Renal cortex interstitium (tissue), 11 donors: ENCODE measurements around the gene ITM2C. TPM values are rescaled to one million over a fixed set of nuclear protein-coding genes. Genes with fewer than 3 reads are reported as not detected.
A peak's percentile ranks its signal among the peaks of the same experiment; 100 is the strongest.

ENCODE experiments used
- DNase-seq, 11 donors: peaks; one replicate each; pipeline ENCODE4 v3.0.0-alpha.2; 2013; ENCODE audit warnings: low read depth in 9 of 11, low spot score in 4 of 11; ENCODE audit errors: extremely low read depth in 1 of 11
- polyA plus RNA-seq, 3 donors: library from polyadenylated mRNA; unstranded; fragments of 120-200 nt; gene quantifications; one replicate each; pipeline ENCODE4 v1.2.1, GENCODE V29; 2013; ENCODE audit not compliant: insufficient read length in 3 of 3

ITM2C gene
- polyA plus RNA-seq, 3 donors: 886 to 1,024 (median 891) TPM

DNA sequence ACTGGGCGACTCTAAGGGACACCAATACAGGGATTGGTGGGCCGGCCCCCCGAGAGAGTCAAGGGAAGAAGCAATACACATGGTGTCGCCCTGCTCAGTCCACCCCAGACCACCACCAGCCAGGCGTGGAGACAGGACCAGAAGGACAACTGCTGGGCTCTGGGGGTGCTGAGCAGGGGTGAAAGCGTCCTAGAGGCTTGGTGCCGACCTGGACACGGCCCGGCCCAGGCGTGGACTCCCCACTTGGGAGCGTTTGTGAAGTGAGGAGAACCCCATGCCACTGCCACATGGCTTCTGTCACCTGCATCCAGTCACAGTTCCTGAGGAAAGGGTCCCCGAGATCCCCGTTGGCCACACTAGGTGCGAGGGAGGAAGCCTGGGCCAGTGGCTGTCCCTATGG lies 35.4 kb upstream of the ITM2C start:
- DNase-seq: no peak

GRCh38 chr2:230829959-230830358 lies 34.8 kb upstream of the ITM2C start:
- no peak for DNase-seq

DNA sequence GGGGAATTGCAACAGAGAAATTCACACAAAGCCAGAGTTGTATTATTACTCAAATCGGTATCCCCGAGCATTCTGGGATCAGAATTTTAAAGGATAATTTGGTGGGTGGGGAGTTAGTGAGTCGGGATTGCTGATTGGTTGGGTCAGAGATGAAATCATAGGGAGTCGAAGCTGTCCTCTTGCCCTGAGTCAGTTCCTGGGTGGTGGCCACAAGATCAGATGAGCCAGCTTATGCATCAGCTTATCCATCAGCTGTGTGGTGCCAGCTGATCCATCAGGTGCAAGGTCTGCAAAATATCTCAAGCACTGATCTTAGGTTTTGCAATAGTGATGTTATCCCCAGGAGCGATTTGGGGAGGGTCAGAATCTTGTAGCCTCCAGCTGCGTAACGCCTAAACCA lies 34.3 kb upstream of the ITM2C start:
- no peak for DNase-seq

- DNase-seq: no peak
Measured at GRCh38 chr2:230840301-230840700, 24.4 kb upstream of the ITM2C start.

DNA sequence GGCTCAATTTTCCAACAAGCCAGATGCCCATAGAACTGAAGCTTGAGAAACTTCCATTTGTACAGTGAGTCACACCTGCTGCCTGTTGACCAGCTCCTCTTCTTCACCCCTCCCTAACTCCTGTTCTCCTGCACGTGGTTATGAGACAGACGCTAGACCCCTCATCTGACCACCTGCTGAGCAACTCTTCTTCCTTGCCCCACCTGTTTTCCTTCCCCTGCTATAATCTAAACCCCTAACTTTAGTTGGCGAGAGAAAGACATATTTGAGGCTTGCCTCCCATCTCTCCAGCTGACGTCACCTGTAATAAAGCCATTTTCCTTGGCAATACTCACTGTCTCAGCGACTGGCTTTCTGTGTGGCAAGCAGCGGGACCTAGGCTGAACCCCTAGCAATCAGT lies 22.3 kb upstream of the ITM2C start:
- no peak for DNase-seq

GRCh38 chr2:230843132-230843531 lies 21.6 kb upstream of the ITM2C start:
- no peak for DNase-seq

- no peak for DNase-seq
Measured at GRCh38 chr2:230846360-230846759, 18.4 kb upstream of the ITM2C start.

DNA sequence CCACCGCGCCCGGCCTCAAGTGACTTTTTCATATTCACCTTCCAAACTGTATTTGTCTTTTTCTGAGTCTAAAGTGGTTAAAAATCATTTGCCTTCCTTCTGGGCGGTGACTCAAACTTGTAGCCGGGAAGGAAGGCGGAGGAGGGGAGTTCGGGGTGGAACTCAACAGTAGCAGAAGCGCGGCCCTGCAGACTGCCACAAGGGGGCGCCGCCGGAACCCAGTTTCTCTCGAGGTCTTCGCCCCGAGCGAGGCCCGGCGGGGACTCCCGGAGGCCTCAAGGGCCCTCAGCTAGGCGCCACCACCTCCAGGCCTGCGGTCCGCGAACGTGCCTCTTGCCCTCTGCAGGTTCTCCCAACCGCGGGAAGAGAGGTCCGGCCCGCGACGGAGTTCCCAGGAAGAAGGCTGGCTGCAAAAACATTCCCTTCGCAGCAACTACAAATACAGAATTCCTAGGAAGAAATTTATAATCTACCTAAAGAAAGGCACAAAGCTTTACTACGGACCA lies 16.8 kb upstream of the ITM2C start:
- DNase-seq: peak in 6 of 11 donors; percentile 60 to 83 (median 72)

GRCh38 chr2:230849633-230850357 lies 14.9 kb upstream of the ITM2C start:
- no peak for DNase-seq

DNA sequence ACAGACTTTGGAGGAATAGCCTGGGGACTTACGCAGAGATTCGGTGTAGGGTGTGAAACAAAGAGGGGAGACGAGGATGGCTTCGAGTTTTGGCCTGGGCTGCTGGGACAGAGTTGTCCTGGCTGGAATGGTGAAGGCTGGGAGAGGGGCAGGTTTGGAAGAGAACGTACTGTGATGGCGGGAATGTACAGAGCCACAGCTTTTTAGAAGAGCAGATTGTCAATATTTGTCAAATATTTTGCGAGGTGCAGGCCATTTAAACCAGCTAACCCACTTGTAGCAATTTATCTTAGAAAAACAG lies 14.4 kb upstream of the ITM2C start:
- no peak for DNase-seq

- no peak for DNase-seq
Measured at GRCh38 chr2:230852113-230852512, 12.6 kb upstream of the ITM2C start.

GRCh38 chr2:230861552-230862255 lies 3.0 kb upstream of the ITM2C start:
- no peak for DNase-seq

DNA sequence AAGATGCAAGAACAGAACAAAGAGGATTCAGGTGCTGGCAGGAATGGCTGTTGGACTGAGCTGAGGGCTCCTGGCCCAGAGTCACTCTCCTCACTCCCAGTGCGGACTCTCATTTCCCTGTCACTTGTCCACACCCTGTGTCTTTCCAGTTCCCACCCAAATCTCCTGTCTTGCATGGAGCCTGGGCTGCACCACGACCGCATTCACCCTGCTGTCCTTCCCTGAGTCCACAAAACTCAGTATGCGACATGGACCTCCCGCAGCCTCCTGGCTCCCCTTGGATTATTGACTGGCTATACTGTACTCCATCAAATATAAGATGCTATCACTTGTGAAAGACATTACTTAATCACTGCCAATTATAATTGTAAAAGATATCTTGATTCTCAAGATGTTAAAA lies 2.5 kb upstream of the ITM2C start:
- no peak for DNase-seq

- no peak for DNase-seq
Measured at GRCh38 chr2:230863031-230863430, 1.7 kb upstream of the ITM2C start.

DNA sequence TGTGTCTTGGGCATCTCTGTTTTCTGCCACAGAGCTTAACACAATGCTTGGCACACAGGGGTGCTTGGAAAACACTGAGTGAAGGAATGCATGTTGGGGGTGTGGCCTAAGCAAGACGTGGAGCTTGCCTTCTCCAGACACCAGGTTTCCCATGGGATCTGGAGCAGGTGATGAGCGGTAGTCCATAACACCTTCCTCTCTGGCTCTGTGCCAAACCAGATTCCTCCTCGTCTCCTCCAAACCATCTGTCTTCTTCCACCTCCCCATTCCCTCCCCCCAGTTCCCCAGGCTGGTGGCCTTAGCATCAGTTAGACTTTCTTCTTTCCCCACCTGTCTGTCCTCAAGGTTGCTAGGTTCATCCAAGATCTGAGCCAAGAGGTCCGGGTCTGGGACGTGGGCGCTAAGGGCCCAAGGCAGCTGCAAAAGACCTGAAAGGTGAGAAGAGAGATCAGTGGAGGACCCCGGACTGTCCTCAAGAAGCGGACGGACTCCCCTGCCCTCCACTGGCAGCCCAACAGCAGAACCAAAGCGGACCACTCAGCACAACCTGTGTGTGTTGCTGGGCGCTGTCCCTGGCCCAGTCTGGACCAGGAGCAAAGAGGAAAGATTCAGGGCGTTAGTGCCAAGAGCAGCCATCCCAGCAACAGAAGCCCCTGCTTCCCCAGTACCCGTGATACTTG lies 1.2 kb upstream of the ITM2C start:
- DNase-seq: no peak

GRCh38 chr2:230864122-230864604 lies 579 bp upstream of the ITM2C start:
- no peak for DNase-seq

DNA sequence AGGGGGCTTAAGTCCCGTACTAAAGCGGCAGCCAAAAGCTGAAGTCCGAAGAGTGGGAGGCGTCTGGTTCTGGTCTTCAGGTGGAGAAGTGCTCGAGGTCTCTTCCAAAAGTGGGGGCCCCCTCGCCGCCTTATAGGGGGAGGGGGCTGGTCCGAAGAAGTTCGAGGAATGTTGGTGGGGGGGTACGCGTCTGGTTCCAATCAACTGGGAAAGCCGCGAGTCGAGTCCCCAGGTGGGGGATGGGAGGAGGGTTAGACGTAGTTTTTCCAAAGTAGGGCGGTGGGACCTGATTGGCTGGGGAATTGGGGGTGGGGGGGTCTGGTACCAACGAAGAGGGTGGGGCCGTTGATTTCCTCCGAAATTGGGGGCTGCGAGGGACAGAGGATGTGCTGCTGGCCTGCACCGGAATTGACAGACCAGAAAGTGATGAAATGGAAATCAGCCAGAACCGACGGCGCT lies 594 bp downstream of the ITM2C start:
- no peak for DNase-seq

- peak in 1 of 11 donors; percentile 43 for DNase-seq
Measured at GRCh38 chr2:230865766-230866755, 1.3 kb downstream of the ITM2C start.
